ENCODE measurements around the gene C16orf54. TPM values are rescaled to one million over a fixed set of nuclear protein-coding genes. Genes with fewer than 3 reads are reported as not detected.

Gene C16orf54
- total and polyA plus RNA-seq, 2 experiments from 2014 or later = not detected

DNA sequence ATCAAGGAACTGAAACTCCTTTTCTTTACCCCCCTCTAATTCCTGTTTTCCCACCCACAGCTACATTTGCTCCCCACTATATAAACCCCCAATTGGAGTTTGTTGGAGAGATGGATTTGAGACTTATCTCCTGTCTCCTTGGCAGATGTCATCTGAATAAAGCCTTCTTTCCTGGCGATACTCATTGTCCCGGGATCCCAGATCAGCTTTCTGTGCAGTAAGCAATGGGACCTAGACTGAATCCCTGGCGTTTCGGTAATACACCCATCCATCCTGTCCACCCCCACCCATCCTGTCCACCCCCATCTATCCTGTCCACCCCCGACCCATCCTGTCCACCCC is 44.6 kb downstream of the C16orf54 start:
- H3K36me3 ChIP-seq = no peaks in the 10 kb centered on the region
- no peak for DNase-seq (ENCODE audit: low read depth in 1 of 2, low spot score in 1 of 2)
- H3K27ac ChIP-seq = no peak overlapping the region
- no peaks in the 10 kb centered on the region for H3K27me3 ChIP-seq
- no peaks in the 10 kb centered on the region for H3K4me1 ChIP-seq (ENCODE audit: low read depth)
- no peaks in the 10 kb centered on the region for H3K9me3 ChIP-seq (ENCODE audit: low read depth)
- TF ChIP-seq CTCF (IDR thresholded peaks at IDR 0.05; ENCODE audit: low read depth, low read length) = no peak
- H3K4me3 ChIP-seq = no peak overlapping the region

- no peak overlapping the region for H3K27ac ChIP-seq
- TF ChIP-seq CTCF (IDR thresholded peaks at IDR 0.05; ENCODE audit: low read depth, low read length) = peak; percentile 88
- H3K36me3 ChIP-seq = no peaks in the 10 kb centered on the region
- no peak overlapping the region for H3K4me3 ChIP-seq
- DNase-seq (ENCODE audit: low read depth in 1 of 2, low spot score in 1 of 2) = peak; percentile 75 to 94
- no peaks in the 10 kb centered on the region for H3K9me3 ChIP-seq (ENCODE audit: low read depth)
- H3K4me1 ChIP-seq (ENCODE audit: low read depth) = no peaks in the 10 kb centered on the region
- no peaks in the 10 kb centered on the region for H3K27me3 ChIP-seq
Measured at GRCh38 chr16:29700253-29700987, 45.4 kb downstream of the C16orf54 start.

GRCh38 chr16:29699324-29700219 is 46.2 kb downstream of the C16orf54 start:
- H3K4me1 ChIP-seq (ENCODE audit: low read depth) = no peaks in the 10 kb centered on the region
- H3K27ac ChIP-seq = no peak overlapping the region
- no peak for DNase-seq (ENCODE audit: low read depth in 1 of 2, low spot score in 1 of 2)
- no peaks in the 10 kb centered on the region for H3K36me3 ChIP-seq
- H3K9me3 ChIP-seq (ENCODE audit: low read depth) = no peaks in the 10 kb centered on the region
- H3K27me3 ChIP-seq = no peaks in the 10 kb centered on the region
- no peak overlapping the region for H3K4me3 ChIP-seq
- no peak for TF ChIP-seq CTCF (IDR thresholded peaks at IDR 0.05; ENCODE audit: low read depth, low read length)

GRCh38 chr16:29698484-29699323 is 47.1 kb downstream of the C16orf54 start:
- H3K4me3 ChIP-seq = no peak overlapping the region
- H3K36me3 ChIP-seq = no peaks in the 10 kb centered on the region
- no peak for DNase-seq (ENCODE audit: low read depth in 1 of 2, low spot score in 1 of 2)
- TF ChIP-seq CTCF (IDR thresholded peaks at IDR 0.05; ENCODE audit: low read depth, low read length) = no peak
- no peaks in the 10 kb centered on the region for H3K4me1 ChIP-seq (ENCODE audit: low read depth)
- no peak overlapping the region for H3K27ac ChIP-seq
- H3K27me3 ChIP-seq = no peaks in the 10 kb centered on the region
- H3K9me3 ChIP-seq (ENCODE audit: low read depth) = no peaks in the 10 kb centered on the region

GRCh38 chr16:29698042-29698441 is 47.7 kb downstream of the C16orf54 start:
- H3K9me3 ChIP-seq (ENCODE audit: low read depth) = no peaks in the 10 kb centered on the region
- H3K4me3 ChIP-seq = no peak overlapping the region
- no peaks in the 10 kb centered on the region for H3K4me1 ChIP-seq (ENCODE audit: low read depth)
- H3K36me3 ChIP-seq = no peaks in the 10 kb centered on the region
- no peak for TF ChIP-seq CTCF (IDR thresholded peaks at IDR 0.05; ENCODE audit: low read depth, low read length)
- DNase-seq (ENCODE audit: low read depth in 1 of 2, low spot score in 1 of 2) = no peak
- H3K27me3 ChIP-seq = no peaks in the 10 kb centered on the region
- no peak overlapping the region for H3K27ac ChIP-seq
